Breast epithelium (tissue), 3 donors: ENCODE measurements around the gene CSNK1D.

ENCODE experiments used
- POLR2A ChIP-seq: fragments of 450-650 bp; IDR thresholded peaks from one replicate; pipeline ENCODE4 v1.6.1; 2016; ENCODE audit warnings: antibody characterized with exemption, mild to moderate bottlenecking, moderate library complexity
- POLR2AphosphoS5 ChIP-seq, 3 donors: sonication (generic); formaldehyde crosslinking; IDR thresholded peaks; one replicate each; pipeline ENCODE4 v1.6.1; 2017; ENCODE audit warnings: antibody characterized with exemption in 3 of 3

- TF ChIP-seq POLR2A (no peak), POLR2AphosphoS5 (IDR thresholded peaks at IDR 0.05) (no peak)
These were observed 18.0 kb downstream of the CSNK1D start for GRCh38 chr17:82255402-82255972.
